ENCODE results near the gene CNR2.

Gene CNR2

DNA sequence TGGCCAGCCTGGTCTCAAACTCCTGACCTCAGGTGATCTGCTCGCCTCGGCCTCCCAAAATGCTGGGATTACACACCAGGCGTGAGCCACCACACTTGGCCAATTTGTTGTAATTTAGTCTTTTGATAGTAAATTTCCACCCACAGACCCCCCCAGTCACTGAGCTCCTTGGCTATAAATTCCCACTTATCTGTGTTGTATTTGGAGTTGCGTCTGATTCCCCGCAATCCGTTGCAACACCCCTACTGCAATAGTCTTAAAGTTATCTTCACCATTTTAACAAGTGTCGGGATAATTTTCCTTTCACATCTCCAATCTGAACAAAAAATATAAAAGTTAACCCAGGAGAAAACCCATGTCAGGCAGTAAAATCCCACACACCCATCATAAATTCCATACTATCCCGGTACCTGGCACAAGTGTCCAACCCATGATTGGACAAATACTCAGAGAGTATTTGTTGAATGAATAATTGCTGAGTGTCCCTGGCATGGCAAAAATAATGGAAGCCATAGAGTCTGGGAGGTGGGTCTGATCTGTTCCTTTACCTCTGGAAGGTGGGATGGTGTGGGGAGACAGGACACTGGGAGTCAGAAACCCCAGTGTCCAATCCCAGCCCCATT, 9.3 kb upstream of the CNR2 start:
- Histone ChIP-seq H3K4me1 (ENCODE audit: control insufficient read depth in 5 of 5, insufficient read depth in 5 of 5, low read length in 5 of 5) (peaks cover 0 to 12% (median 4%) of the 10 kb centered on the region in 5 donors), H3K27ac (ENCODE audit: low read depth, low read length) (no peak overlapping the region), H3K36me3 (ENCODE audit: control insufficient read depth in 5 of 5, insufficient read depth in 5 of 5, low read length in 5 of 5) (no peaks in the 10 kb centered on the region), H3K9ac (ENCODE audit: low read length in 5 of 5) (no peak overlapping the region), H3K27me3 (ENCODE audit: control insufficient read depth in 5 of 5, insufficient read depth in 4 of 5, low read length in 5 of 5) (no peaks in the 10 kb centered on the region), H3K4me3 (ENCODE audit: low read depth in 1 of 5, low read length in 5 of 5) (no peak overlapping the region), H3K9me3 (ENCODE audit: control insufficient read depth in 5 of 5, low read length in 5 of 5) (no peaks in the 10 kb centered on the region)

DNA sequence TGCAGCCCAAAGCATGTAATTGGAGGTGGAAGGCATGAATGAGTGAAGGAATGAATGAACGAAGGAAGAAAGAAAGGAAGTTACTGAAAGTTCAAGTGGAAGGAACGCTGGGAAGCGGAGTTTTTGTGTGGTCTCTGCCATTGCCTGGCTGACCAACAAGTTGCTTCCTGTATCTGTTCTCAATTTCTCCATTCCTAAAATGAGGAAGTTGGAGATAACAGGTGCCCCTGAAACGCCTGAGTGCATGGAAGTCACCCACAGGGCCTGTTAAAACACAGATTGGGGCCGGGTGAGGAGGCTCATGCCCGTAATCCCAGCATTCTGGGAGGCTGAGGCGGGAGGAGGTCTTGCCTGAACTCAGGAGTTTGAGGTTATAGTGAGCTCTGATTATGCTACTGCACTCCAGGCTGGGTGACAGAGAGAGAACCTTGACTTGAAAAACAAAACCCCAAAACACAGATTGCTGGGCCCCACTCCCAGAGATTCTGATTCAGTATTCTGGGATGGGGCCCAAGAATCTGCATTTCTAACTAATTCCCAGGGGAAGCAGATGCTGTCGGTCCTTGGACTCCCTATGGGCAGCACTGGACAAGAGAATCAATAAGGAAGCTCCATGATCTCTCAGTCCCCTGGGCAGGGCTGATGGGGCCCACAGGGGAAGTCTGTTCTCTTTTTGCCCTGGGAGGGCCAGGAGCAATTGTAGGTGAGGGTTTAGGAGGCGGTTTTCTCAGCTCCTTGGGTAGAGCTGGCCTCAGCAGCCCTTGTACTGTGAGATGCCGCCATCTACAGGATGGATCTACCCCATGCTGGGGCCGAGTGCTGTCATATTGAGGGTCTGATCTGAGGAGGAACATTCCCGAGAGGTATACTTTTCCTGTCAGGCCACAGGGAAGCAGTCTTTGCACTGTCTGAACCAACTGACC, 3.3 kb upstream of the CNR2 start:
- Histone ChIP-seq H3K27ac (ENCODE audit: low read depth, low read length) (no peak overlapping the region), H3K4me1 (ENCODE audit: control insufficient read depth in 5 of 5, insufficient read depth in 5 of 5, low read length in 5 of 5) (peaks cover 0 to 29% (median 11%) of the 10 kb centered on the region in 5 donors), H3K9me3 (ENCODE audit: control insufficient read depth in 5 of 5, low read length in 5 of 5) (no peaks in the 10 kb centered on the region), H3K4me3 (ENCODE audit: low read depth in 1 of 5, low read length in 5 of 5) (peak overlapping the region in 1 of 5 donors; percentile 15), H3K36me3 (ENCODE audit: control insufficient read depth in 5 of 5, insufficient read depth in 5 of 5, low read length in 5 of 5) (no peaks in the 10 kb centered on the region), H3K27me3 (ENCODE audit: control insufficient read depth in 5 of 5, insufficient read depth in 4 of 5, low read length in 5 of 5) (peaks cover 0 to 4% (median 0%) of the 10 kb centered on the region in 5 donors), H3K9ac (ENCODE audit: low read length in 5 of 5) (no peak overlapping the region)

DNA sequence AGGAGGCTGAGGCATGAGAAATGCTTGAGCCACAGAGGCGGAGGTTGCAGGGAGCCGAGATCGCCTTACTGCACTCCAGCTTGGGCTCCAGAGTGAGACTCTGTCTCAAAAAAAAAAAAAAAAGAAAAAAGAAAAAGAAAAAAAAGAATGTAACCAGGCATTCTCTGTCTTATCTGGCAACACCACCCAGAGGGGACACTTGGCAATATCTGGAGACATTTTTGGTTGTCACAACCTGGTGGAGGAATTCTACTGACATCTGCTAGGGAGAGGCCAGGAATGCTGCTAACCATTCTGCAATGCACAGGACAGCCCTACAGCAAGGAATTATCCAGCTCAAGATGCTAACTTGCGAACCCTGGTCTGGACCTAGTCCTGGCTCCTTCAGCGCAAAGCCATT, 2.3 kb upstream of the CNR2 start:
- Histone ChIP-seq H3K9me3 (ENCODE audit: control insufficient read depth in 5 of 5, low read length in 5 of 5) (no peaks in the 10 kb centered on the region), H3K9ac (ENCODE audit: low read length in 5 of 5) (no peak overlapping the region), H3K27ac (ENCODE audit: low read depth, low read length) (no peak overlapping the region), H3K4me3 (ENCODE audit: low read depth in 1 of 5, low read length in 5 of 5) (no peak overlapping the region), H3K36me3 (ENCODE audit: control insufficient read depth in 5 of 5, insufficient read depth in 5 of 5, low read length in 5 of 5) (no peaks in the 10 kb centered on the region), H3K27me3 (ENCODE audit: control insufficient read depth in 5 of 5, insufficient read depth in 4 of 5, low read length in 5 of 5) (peaks cover 0 to 7% (median 0%) of the 10 kb centered on the region in 5 donors), H3K4me1 (ENCODE audit: control insufficient read depth in 5 of 5, insufficient read depth in 5 of 5, low read length in 5 of 5) (peaks cover 0 to 37% (median 11%) of the 10 kb centered on the region in 5 donors)

DNA sequence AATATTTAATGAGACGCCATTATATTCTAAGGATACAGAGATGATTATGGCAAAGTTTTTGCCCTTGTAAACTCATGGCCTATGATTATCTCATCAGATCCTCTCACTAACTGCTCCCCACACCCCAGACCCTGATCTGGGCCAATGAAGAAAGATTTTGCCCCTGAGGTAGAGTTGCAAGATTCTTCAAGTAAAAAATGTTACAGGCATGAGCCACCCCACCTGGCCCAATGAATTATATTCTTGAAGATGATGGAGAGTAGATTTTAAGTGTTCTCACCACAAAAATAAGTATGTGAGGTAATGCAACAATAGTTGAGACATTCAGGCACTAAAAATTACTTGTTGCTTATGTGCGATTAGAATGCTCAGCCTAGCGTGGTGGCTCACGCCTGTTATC, 1.8 kb upstream of the CNR2 start:
- H3K9ac ChIP-seq (ENCODE audit: low read length in 5 of 5): no peak overlapping the region
- H3K4me3 ChIP-seq (ENCODE audit: low read depth in 1 of 5, low read length in 5 of 5): no peak overlapping the region
- H3K27me3 ChIP-seq (ENCODE audit: control insufficient read depth in 5 of 5, insufficient read depth in 4 of 5, low read length in 5 of 5): peaks cover 0 to 7% (median 0%) of the 10 kb centered on the region in 5 donors
- H3K4me1 ChIP-seq (ENCODE audit: control insufficient read depth in 5 of 5, insufficient read depth in 5 of 5, low read length in 5 of 5): peaks cover 0 to 34% (median 8%) of the 10 kb centered on the region in 5 donors
- no peak overlapping the region for H3K27ac ChIP-seq (ENCODE audit: low read depth, low read length)
- no peaks in the 10 kb centered on the region for H3K9me3 ChIP-seq (ENCODE audit: control insufficient read depth in 5 of 5, low read length in 5 of 5)
- no peaks in the 10 kb centered on the region for H3K36me3 ChIP-seq (ENCODE audit: control insufficient read depth in 5 of 5, insufficient read depth in 5 of 5, low read length in 5 of 5)

DNA sequence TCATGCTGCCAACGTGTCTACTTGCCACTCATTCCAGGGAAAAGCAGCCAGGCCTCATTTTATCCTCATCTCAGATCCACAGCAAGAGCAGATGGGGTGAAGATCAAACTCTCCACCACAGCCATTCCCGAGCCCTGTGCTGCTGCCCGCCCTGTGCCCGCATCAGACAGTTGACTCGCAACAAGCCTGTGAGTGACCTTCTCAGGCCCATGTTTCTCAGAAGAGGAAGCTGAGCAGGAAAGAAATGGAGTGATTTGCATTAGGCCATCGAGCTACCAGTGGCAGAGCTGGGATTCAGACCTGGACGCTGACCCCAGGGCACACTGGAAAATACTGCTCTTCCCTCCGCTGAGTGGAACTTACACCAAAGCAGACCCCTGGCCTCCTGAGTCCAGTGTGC, 1.2 kb downstream of the CNR2 start:
- peaks cover 0 to 40% (median 13%) of the 10 kb centered on the region in 5 donors for H3K4me1 ChIP-seq (ENCODE audit: control insufficient read depth in 5 of 5, insufficient read depth in 5 of 5, low read length in 5 of 5)
- H3K36me3 ChIP-seq (ENCODE audit: control insufficient read depth in 5 of 5, insufficient read depth in 5 of 5, low read length in 5 of 5): no peaks in the 10 kb centered on the region
- peaks cover 3 to 18% (median 10%) of the 10 kb centered on the region in 5 donors for H3K27me3 ChIP-seq (ENCODE audit: control insufficient read depth in 5 of 5, insufficient read depth in 4 of 5, low read length in 5 of 5)
- no peak overlapping the region for H3K4me3 ChIP-seq (ENCODE audit: low read depth in 1 of 5, low read length in 5 of 5)
- no peak overlapping the region for H3K27ac ChIP-seq (ENCODE audit: low read depth, low read length)
- no peaks in the 10 kb centered on the region for H3K9me3 ChIP-seq (ENCODE audit: control insufficient read depth in 5 of 5, low read length in 5 of 5)
- no peak overlapping the region for H3K9ac ChIP-seq (ENCODE audit: low read length in 5 of 5)

DNA sequence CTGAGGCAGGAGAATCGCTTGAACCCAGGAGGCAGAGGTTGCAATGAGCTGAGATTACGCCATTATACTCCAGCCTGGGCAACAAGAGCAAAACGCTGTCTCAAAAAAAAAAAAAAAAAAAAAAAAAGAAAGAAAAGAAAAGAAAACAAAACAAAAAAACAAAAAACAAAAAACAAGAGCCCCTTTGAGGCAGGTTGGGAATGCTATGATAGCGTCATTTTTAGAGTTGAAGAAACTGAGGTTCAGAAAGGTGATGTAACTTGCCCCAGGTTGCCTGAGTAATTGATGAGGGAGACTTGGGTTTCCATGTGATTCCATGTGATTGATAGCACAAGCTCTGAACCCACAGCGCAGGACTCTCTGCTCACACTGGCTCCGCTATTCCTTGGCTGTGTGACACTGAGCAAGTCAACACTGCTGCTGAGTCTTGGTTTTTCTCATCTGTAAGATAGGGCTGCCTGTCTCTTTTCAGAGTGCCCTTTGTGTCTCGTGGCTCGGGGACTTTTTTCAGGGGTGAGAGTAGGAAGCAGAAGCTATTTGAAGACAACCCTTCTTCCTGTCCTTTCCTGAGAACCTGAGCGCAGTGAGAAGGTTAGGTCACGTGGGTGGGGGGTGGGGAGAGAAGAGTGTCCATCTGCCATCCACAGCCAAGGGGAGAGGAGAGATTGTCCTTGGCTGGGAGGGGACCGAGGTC, 2.5 kb downstream of the CNR2 start:
- Histone ChIP-seq H3K4me3 (ENCODE audit: low read depth in 1 of 5, low read length in 5 of 5) (no peak overlapping the region), H3K36me3 (ENCODE audit: control insufficient read depth in 5 of 5, insufficient read depth in 5 of 5, low read length in 5 of 5) (no peaks in the 10 kb centered on the region), H3K9ac (ENCODE audit: low read length in 5 of 5) (no peak overlapping the region), H3K27me3 (ENCODE audit: control insufficient read depth in 5 of 5, insufficient read depth in 4 of 5, low read length in 5 of 5) (peaks cover 3 to 22% (median 15%) of the 10 kb centered on the region in 5 donors), H3K27ac (ENCODE audit: low read depth, low read length) (no peak overlapping the region), H3K4me1 (ENCODE audit: control insufficient read depth in 5 of 5, insufficient read depth in 5 of 5, low read length in 5 of 5) (peaks cover 0 to 27% (median 6%) of the 10 kb centered on the region in 5 donors), H3K9me3 (ENCODE audit: control insufficient read depth in 5 of 5, low read length in 5 of 5) (no peaks in the 10 kb centered on the region)

DNA sequence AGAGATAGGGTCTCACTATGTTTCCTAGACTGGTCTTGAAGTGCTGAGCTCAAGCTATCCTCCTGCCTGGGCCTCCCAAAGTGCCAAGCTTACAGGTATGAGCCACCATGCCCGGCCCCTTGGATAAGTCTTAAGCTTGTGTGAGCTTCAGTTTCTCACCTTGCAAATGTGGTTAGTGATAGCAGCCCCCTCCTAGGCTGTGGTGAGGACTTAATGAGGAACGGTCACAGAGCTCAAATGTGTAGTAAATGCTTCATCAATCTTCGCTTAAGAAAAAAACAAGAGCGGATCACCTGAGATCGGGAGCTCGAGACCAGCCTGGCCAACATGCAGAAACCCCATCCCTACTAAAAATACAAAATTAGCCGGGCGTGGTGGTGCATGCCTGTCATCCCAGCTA, 3.0 kb downstream of the CNR2 start:
- Histone ChIP-seq H3K4me3 (ENCODE audit: low read depth in 1 of 5, low read length in 5 of 5) (no peak overlapping the region), H3K27ac (ENCODE audit: low read depth, low read length) (no peak overlapping the region), H3K4me1 (ENCODE audit: control insufficient read depth in 5 of 5, insufficient read depth in 5 of 5, low read length in 5 of 5) (peaks cover 0 to 27% (median 6%) of the 10 kb centered on the region in 5 donors), H3K9ac (ENCODE audit: low read length in 5 of 5) (no peak overlapping the region), H3K27me3 (ENCODE audit: control insufficient read depth in 5 of 5, insufficient read depth in 4 of 5, low read length in 5 of 5) (peaks cover 3 to 23% (median 15%) of the 10 kb centered on the region in 5 donors), H3K36me3 (ENCODE audit: control insufficient read depth in 5 of 5, insufficient read depth in 5 of 5, low read length in 5 of 5) (no peaks in the 10 kb centered on the region), H3K9me3 (ENCODE audit: control insufficient read depth in 5 of 5, low read length in 5 of 5) (no peaks in the 10 kb centered on the region)

DNA sequence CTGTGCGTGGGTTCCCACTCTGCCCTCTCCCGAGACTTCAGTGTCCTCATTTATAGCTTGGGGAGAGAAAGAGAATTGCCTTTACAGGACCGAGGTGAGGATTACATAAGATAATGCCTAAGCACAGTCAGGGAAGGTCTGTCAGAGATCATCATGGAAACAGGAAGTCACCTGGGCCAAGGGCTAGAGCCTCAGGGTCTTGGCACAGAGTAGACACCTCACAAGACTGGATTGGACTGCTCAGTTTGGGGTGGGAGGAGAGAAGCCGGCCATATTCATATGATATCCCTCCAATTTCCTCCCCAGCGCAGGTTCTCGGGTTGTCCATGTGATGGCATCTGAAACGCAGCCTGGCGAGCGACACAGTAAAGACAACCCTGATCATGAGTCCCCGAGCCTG, 3.8 kb downstream of the CNR2 start:
- Histone ChIP-seq H3K4me3 (ENCODE audit: low read depth in 1 of 5, low read length in 5 of 5) (no peak overlapping the region), H3K27ac (ENCODE audit: low read depth, low read length) (no peak overlapping the region), H3K36me3 (ENCODE audit: control insufficient read depth in 5 of 5, insufficient read depth in 5 of 5, low read length in 5 of 5) (no peaks in the 10 kb centered on the region), H3K9me3 (ENCODE audit: control insufficient read depth in 5 of 5, low read length in 5 of 5) (no peaks in the 10 kb centered on the region), H3K4me1 (ENCODE audit: control insufficient read depth in 5 of 5, insufficient read depth in 5 of 5, low read length in 5 of 5) (peaks cover 0 to 27% (median 6%) of the 10 kb centered on the region in 5 donors), H3K9ac (ENCODE audit: low read length in 5 of 5) (no peak overlapping the region), H3K27me3 (ENCODE audit: control insufficient read depth in 5 of 5, insufficient read depth in 4 of 5, low read length in 5 of 5) (peaks cover 9 to 28% (median 15%) of the 10 kb centered on the region in 5 donors)

DNA sequence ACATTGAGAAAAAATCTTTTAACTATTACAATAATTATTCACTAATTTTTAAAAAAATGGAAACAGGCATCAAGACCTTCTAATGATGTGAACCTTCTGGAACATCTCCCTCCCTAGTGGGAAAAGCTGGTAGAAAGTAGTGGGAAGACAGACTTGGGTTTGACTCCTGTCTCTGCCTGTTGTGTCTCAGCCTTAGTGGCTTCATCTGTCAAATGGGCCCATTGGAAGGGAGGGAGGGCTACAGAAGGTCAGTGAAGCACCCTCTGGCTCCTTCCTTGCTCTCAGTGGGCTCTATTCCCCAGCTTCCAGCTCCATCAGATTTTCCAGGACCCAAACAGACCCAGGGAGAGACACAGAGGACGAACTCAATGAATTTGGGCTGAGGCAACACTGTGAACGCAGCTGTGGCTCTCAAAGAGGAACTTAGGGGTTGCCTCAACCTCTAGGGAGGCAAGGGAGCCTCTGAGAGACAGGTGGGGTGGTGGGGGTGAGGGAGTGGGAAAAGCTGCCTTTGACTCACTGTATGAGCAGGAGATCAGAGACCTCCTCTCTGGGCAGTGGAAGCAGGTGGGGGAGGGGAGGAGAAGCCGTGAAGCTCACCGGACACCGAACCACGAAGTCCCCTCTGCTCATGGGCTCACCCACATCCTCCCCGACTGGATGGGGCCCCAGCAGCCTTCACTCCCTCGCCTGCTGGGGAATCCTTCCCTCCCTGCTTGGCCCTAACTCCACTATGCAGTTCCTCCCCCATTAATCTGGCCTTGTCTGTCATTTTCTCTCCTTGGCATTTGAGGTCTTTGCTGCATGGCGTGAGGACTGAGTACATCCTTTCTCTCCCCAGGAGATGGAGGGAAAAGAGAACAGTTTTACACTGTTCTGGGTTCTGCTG, 4.5 kb downstream of the CNR2 start:
- Histone ChIP-seq H3K4me3 (ENCODE audit: low read depth in 1 of 5, low read length in 5 of 5) (no peak overlapping the region), H3K27me3 (ENCODE audit: control insufficient read depth in 5 of 5, insufficient read depth in 4 of 5, low read length in 5 of 5) (peaks cover 13 to 34% (median 18%) of the 10 kb centered on the region in 5 donors)

More for the DNA sequence above, 4.5 kb downstream of the CNR2 start:
- H3K27ac ChIP-seq (ENCODE audit: low read depth, low read length): no peak overlapping the region
- no peak overlapping the region for H3K9ac ChIP-seq (ENCODE audit: low read length in 5 of 5)
- H3K36me3 ChIP-seq (ENCODE audit: control insufficient read depth in 5 of 5, insufficient read depth in 5 of 5, low read length in 5 of 5): no peaks in the 10 kb centered on the region
- no peaks in the 10 kb centered on the region for H3K9me3 ChIP-seq (ENCODE audit: control insufficient read depth in 5 of 5, low read length in 5 of 5)
- H3K4me1 ChIP-seq (ENCODE audit: control insufficient read depth in 5 of 5, insufficient read depth in 5 of 5, low read length in 5 of 5): peaks cover 0 to 27% (median 6%) of the 10 kb centered on the region in 5 donors
